Gastroesophageal sphincter (tissue), 4 donors: ENCODE results near the gene KLHDC4. TPM values are rescaled to one million over a fixed set of nuclear protein-coding genes. Genes with fewer than 3 reads are reported as not detected.

ENCODE experiments used
- ATAC-seq: fragments of 150-250 bp; one replicate; pipeline ENCODE4 v1.9.1; 2016; ENCODE audit warnings: mild to moderate bottlenecking, moderate library complexity
- H3K27ac ChIP-seq, 4 donors: fragments of 200-600 bp; sonication (generic) in 3 of 4; 1 replicate in 3 of 4; 2 replicates in 1 of 4; pipeline ENCODE4 v1.5.1; 2016 to 2019
- H3K27me3 ChIP-seq: fragments of 200-600 bp; sonication (generic); one replicate; pipeline ENCODE4 v1.5.1; 2019
- H3K36me3 ChIP-seq, 2 donors: fragments of 200-600 bp; sonication (generic); one replicate each; pipeline ENCODE4 v1.5.1; 2019; ENCODE audit warnings: control low read depth in 1 of 2
- H3K4me1 ChIP-seq, 3 donors: fragments of 200-600 bp; sonication (generic); 1 replicate in 2 of 3; 2 replicates in 1 of 3; pipeline ENCODE4 v1.5.1; 2016 to 2019; ENCODE audit warnings: control low read depth in 2 of 3
- H3K4me3 ChIP-seq, 2 donors: fragments of 200-600 bp; sonication (generic); one replicate each; pipeline ENCODE4 v1.5.1; 2019; ENCODE audit warnings: mild to moderate bottlenecking in 1 of 2, moderate library complexity in 1 of 2
- H3K9me3 ChIP-seq, 3 donors: fragments of 200-600 bp; sonication (generic); one replicate each; pipeline ENCODE4 v1.5.1; 2017 to 2019; ENCODE audit warnings: control low read depth in 2 of 3
- CTCF ChIP-seq, 4 experiments: fragments of 200-600 bp in 2 of 4; fragments of 450-650 bp in 2 of 4; sonication (generic) in 1 of 4; IDR thresholded peaks; one replicate each; pipeline ENCODE4 v1.5.1; 2017 to 2019; ENCODE audit warnings: antibody characterized with exemption in 4 of 4, mild to moderate bottlenecking in 2 of 4, moderate library complexity in 2 of 4
- EP300 ChIP-seq: sonication (generic); formaldehyde crosslinking; IDR thresholded peaks from one replicate; pipeline ENCODE4 v1.6.1; 2017; ENCODE audit warnings: antibody characterized with exemption, mild to moderate bottlenecking
- POLR2A ChIP-seq, 2 donors: fragments of 450-650 bp; IDR thresholded peaks; one replicate each; pipeline ENCODE4 v1.6.1; 2017; ENCODE audit warnings: antibody characterized with exemption in 2 of 2, mild to moderate bottlenecking in 2 of 2, moderate library complexity in 1 of 2
- POLR2AphosphoS5 ChIP-seq: sonication (generic); formaldehyde crosslinking; IDR thresholded peaks from one replicate; pipeline ENCODE4 v1.6.1; 2017; ENCODE audit warnings: antibody characterized with exemption
- WGBS, 2 donors: methylation state at CpG; one replicate each; pipeline ENCODE4 v1.1.5; 2018; ENCODE audit warnings: low coverage in 1 of 2; 5-methylcytosine and 5-hydroxymethylcytosine counted together
- total RNA-seq, 4 donors: library from RNA; depleted of rRNA; stranded (reverse); fragments of >200 nt; gene quantifications; one replicate each; pipeline ENCODE4 v1.1.0, GENCODE V29; 2016

The KLHDC4 gene
- total RNA-seq, 4 donors from 2014 or later: 9.8 to 33.8 (median 24.4) TPM

GRCh38 chr16:87747626-87748414 is 18.0 kb downstream of the KLHDC4 start:
- no peak for ATAC-seq
- TF ChIP-seq POLR2AphosphoS5 (no peak), POLR2A (IDR thresholded peaks at IDR 0.05) (no peak), EP300 (no peak), CTCF (IDR thresholded peaks at IDR 0.05) (no peak)
- H3K27ac ChIP-seq: no peak overlapping the region
- H3K27me3 ChIP-seq: no peaks in the 10 kb centered on the region
- no peak overlapping the region for H3K4me3 ChIP-seq
- H3K36me3 ChIP-seq: peaks cover 0 to 95% of the 10 kb centered on the region in 2 donors
- 80 to 91% methylated on average over 6 to 7 of the region's 22 CpGs for WGBS, 2 donors
- H3K4me1 ChIP-seq: no peaks in the 10 kb centered on the region
- H3K9me3 ChIP-seq: no peaks in the 10 kb centered on the region

GRCh38 chr16:87746178-87746577 is 19.6 kb downstream of the KLHDC4 start:
- 85% methylated on average over 6 of the region's 8 CpGs; no CpG with 5 or more reads in 1 of the 2 donors for WGBS, 2 donors
- Histone ChIP-seq H3K4me1 (peaks cover 0 to 3% (median 0%) of the 10 kb centered on the region in 3 donors), H3K27ac (no peak overlapping the region), H3K9me3 (no peaks in the 10 kb centered on the region), H3K4me3 (no peak overlapping the region), H3K36me3 (peaks cover 0 to 89% of the 10 kb centered on the region in 2 donors), H3K27me3 (no peaks in the 10 kb centered on the region)
- TF ChIP-seq POLR2AphosphoS5 (no peak), EP300 (no peak), POLR2A (IDR thresholded peaks at IDR 0.05) (no peak), CTCF (IDR thresholded peaks at IDR 0.05) (no peak)
- ATAC-seq: no peak

GRCh38 chr16:87744750-87745514 is 20.9 kb downstream of the KLHDC4 start:
- H3K4me1 ChIP-seq: peaks cover 0 to 15% (median 0%) of the 10 kb centered on the region in 3 donors
- ATAC-seq: no peak
- H3K36me3 ChIP-seq: peaks cover 0 to 88% of the 10 kb centered on the region in 2 donors
- no peaks in the 10 kb centered on the region for H3K9me3 ChIP-seq
- 72 to 89% methylated on average over 16 to 25 of the region's 25 CpGs for WGBS, 2 donors
- TF ChIP-seq CTCF (IDR thresholded peaks at IDR 0.05): no peak
- no peak for TF ChIP-seq POLR2A (IDR thresholded peaks at IDR 0.05)
- TF ChIP-seq POLR2AphosphoS5: no peak
- no peak for TF ChIP-seq EP300
- H3K27me3 ChIP-seq: no peaks in the 10 kb centered on the region
- H3K4me3 ChIP-seq: no peak overlapping the region
- no peak overlapping the region for H3K27ac ChIP-seq

- H3K4me1 ChIP-seq: peaks cover 0 to 15% (median 0%) of the 10 kb centered on the region in 3 donors
- no peak overlapping the region for H3K27ac ChIP-seq
- no peak overlapping the region for H3K4me3 ChIP-seq
- no peaks in the 10 kb centered on the region for H3K9me3 ChIP-seq
- 90 to 97% methylated on average over 4 to 7 of the region's 17 CpGs for WGBS, 2 donors
- no peaks in the 10 kb centered on the region for H3K27me3 ChIP-seq
- H3K36me3 ChIP-seq: peaks cover 0 to 77% of the 10 kb centered on the region in 2 donors
- TF ChIP-seq POLR2A (IDR thresholded peaks at IDR 0.05): no peak
- no peak for TF ChIP-seq EP300
- no peak for TF ChIP-seq POLR2AphosphoS5
- no peak for TF ChIP-seq CTCF (IDR thresholded peaks at IDR 0.05)
- no peak for ATAC-seq
Observed at GRCh38 chr16:87742781-87743490, 22.9 kb downstream of the KLHDC4 start.
